ENCODE results near the gene TPM1.

TPM1 gene

DNA sequence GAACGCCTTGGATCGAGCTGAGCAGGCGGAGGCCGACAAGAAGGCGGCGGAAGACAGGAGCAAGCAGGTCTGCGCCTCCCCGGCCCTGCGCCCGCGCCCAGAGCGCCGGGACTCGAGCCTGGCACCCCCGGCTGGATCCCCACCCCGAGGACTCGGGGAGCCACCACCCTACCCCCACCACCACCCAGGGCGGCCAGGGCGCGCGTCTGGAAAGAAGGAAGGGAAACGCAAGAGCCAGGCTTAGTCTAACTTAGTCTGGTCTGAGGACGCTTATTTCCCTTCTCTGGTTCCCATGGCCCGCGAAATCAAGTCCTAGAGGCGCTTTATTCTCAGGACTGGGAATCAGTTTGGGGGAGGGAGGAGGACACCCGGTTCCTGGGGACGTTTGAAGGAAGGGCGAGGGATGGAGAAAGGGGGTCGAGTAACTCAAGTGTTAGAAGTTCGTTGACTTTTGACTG is 359 bp downstream of the TPM1 start:
- DNase-seq (no peak), ATAC-seq (no peak)
- Mint-ChIP-seq H3K36me3 (ENCODE audit: low read depth) (no peaks in the 10 kb centered on the region), H3K4me1 (peaks cover 10% of the 10 kb centered on the region), H3K27ac (no peak overlapping the region), H3K9me3 (no peaks in the 10 kb centered on the region), H3K27me3 (peaks cover 66% of the 10 kb centered on the region), H3K4me3 (peak overlapping the region; percentile 59)

DNA sequence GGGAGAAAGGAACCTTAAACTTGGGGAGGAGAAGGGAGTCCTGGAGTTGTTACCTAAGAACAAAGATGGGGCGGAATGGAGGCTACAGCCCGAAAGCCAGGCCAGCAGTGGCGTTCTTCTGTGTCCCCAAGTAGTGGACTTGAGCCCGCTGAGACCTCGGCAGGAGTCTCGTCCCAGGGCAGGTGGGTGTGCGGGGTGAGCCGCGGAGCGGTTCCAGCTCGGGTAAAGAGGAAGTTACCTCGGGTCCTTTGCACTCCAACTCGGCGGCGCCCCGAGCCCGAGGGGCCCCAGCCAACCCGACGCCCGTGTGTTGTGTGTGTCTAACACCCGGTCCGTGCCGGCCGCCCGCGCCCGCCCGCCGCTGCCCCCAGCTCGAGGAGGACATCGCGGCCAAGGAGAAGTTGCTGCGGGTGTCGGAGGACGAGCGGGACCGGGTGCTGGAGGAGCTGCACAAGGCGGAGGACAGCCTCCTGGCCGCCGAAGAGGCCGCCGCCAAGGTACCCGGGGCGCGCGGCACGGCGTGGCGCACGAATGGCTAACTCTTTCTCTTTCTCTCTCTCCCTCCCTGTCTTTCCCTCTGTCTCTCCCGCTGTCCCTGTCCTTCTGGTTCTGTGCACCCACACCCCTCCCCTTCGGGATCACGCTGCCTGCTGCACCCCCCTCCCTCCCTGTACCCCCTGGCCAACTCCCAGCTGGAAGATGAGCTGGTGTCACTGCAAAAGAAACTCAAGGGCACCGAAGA is 959 bp downstream of the TPM1 start:
- Mint-ChIP-seq H3K27ac (no peak overlapping the region), H3K4me3 (peak overlapping the region; percentile 59), H3K36me3 (ENCODE audit: low read depth) (no peaks in the 10 kb centered on the region), H3K27me3 (peaks cover 66% of the 10 kb centered on the region), H3K4me1 (peaks cover 10% of the 10 kb centered on the region), H3K9me3 (no peaks in the 10 kb centered on the region)
- DNase-seq (no peak), ATAC-seq (no peak)

DNA sequence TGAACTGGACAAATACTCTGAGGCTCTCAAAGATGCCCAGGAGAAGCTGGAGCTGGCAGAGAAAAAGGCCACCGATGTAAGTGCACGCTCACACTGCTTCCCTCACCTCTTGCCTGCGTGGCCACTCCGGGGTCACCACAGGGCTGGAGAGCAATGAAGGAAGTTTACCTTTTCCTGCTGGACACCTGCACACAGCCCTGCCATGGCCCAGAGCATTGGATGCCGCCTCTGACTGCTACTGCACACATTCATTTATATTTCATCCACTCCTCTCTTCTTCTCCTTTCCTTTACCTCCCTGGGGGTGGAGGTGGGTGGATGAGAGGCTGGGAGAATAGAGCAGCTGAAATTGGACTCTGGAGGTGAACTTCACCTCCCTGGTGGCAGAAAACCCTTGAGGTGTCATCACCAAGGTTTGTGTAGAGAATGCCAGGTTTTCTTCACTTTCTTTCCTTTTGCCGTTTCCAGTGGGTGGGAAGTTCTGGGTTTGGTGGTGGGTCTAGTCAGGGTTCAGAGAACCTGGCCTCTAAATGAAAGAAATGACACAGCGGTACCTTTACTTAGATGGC is 1.6 kb downstream of the TPM1 start:
- Mint-ChIP-seq H3K9me3 (no peaks in the 10 kb centered on the region), H3K36me3 (ENCODE audit: low read depth) (no peaks in the 10 kb centered on the region), H3K27me3 (peaks cover 66% of the 10 kb centered on the region), H3K4me3 (no peak overlapping the region), H3K27ac (no peak overlapping the region), H3K4me1 (peaks cover 15% of the 10 kb centered on the region)
- ATAC-seq (no peak), DNase-seq (no peak)

DNA sequence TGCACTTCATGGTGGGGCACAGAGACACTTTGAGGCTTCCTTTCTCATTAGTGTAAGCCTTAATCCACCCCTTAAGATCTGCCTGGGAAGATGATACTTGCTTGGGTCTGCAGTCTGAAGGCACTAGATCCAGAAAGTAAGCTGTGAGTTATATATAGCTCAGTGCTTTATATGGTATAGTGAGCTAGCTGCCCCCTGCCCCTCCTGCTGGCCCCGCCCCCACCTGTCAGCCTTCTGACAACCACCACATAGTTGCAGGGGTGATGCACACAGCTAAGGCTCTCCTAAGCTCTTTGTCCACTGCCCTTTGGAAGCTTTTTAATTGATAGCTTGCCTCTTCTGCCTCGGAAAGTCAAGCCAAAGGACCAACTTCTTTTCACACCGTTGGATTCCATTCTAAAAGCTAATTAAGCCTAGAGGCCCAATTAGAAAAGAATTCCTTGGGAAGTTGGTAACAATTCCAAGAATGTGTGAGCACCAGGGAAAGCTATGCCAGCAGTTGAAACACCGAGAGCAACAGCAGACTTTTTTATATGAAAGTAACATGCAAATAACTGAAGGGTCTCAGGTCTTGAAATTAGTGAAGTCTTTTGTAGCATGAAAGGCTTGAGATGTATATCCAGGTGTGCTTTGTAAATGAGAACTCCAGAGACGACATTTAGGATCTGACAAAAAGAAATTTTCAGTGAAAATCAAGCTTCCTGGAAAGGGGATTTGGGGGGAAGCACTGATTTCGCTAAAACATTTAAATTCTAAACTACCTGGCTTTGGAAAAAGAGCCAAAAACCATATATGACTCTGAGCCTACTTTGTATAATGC is 2.3 kb downstream of the TPM1 start:
- no peak overlapping the region for H3K4me3 Mint-ChIP-seq
- ATAC-seq, result no peak
- H3K27ac Mint-ChIP-seq, result no peak overlapping the region
- DNase-seq, result no peak
- no peaks in the 10 kb centered on the region for H3K36me3 Mint-ChIP-seq (ENCODE audit: low read depth)
- H3K9me3 Mint-ChIP-seq, result no peaks in the 10 kb centered on the region
- peaks cover 21% of the 10 kb centered on the region for H3K4me1 Mint-ChIP-seq
- peaks cover 64% of the 10 kb centered on the region for H3K27me3 Mint-ChIP-seq

DNA sequence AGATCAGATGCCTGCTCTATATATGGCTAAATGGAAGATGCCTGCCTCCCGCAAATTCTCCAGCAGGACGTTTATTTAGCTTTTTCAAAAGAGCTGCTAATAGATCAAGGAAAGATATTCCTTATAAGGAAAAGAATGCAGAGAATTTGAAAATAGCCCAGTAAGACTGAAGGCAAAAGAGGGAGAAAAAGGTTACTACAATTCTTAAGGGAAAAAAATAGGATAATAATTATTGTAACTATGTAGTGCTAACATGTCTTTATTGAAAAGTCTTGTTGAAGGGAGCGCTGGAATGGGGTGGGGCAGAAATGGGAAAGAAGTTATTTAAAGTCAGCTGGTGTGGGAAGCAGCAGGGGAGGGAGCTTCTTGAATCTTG is 2.9 kb downstream of the TPM1 start:
- no peak for DNase-seq
- H3K27me3 Mint-ChIP-seq, result peaks cover 58% of the 10 kb centered on the region
- ATAC-seq, result no peak
- no peak overlapping the region for H3K27ac Mint-ChIP-seq
- H3K4me1 Mint-ChIP-seq, result peaks cover 23% of the 10 kb centered on the region
- H3K9me3 Mint-ChIP-seq, result no peaks in the 10 kb centered on the region
- no peak overlapping the region for H3K4me3 Mint-ChIP-seq
- H3K36me3 Mint-ChIP-seq (ENCODE audit: low read depth), result no peaks in the 10 kb centered on the region

DNA sequence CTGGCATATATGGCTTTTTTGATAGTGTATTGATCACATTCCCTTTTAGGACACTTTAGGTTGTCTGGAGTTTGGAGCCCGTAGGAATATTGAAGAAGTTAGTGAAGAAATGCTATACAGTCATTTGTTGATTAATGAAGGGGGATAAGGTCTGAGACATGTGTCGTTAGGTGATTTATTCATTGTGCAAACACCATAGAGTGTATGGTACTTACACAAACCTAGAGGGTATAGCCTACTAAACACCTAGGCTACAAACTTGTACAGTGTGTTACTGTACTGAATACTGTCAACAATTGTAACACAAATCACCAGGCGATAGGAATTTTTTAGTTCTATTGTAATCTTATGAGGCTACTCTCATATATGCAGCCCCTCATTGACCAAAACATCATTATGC is 3.3 kb downstream of the TPM1 start:
- H3K4me3 Mint-ChIP-seq, result no peak overlapping the region
- peaks cover 56% of the 10 kb centered on the region for H3K27me3 Mint-ChIP-seq
- no peak for DNase-seq
- no peaks in the 10 kb centered on the region for H3K36me3 Mint-ChIP-seq (ENCODE audit: low read depth)
- ATAC-seq, result no peak
- peaks cover 24% of the 10 kb centered on the region for H3K4me1 Mint-ChIP-seq
- H3K27ac Mint-ChIP-seq, result no peak overlapping the region
- H3K9me3 Mint-ChIP-seq, result no peaks in the 10 kb centered on the region

DNA sequence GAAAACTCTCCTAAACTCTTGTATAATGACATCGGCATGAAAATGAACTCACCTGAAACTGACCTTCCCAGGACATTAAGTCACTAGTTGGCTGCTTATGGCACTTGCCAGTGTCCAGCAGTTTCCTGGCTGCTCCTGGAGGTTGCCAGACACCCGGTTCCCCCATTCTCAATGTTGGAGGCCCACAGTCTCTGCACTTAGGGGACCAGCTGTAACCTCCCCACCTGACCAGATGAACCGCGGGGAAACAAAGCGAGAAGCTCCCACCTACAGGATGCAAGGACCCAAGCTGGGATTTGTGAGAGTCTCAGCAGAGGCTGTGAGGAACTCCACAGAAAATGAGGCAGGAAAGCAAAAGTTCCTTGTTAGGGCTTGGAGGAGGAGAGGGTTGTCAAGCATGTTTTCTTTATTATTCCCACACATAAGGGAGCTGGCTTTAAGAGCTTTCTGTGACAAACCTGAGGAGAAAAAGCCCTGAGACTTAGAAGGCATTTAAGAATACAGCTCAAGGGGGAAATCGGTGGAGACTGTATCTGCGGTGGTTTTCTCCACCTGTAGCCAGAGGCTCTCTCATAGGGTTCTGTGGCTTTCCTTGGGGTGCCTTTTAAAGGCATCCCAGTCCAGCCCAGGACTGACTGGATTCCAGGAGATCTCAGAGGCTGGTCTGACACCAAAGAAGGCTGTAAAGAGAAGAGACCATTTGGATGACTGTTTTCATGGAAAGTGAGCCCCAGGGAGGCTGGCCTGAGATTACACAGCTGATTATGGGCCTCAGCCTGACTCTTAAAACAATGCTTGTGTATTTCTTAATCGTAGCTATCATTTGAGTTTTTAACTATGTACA is 4.6 kb downstream of the TPM1 start:
- DNase-seq (no peak), ATAC-seq (no peak)
- Mint-ChIP-seq H3K27ac (peak overlapping the region; percentile 67), H3K4me3 (peak overlapping the region; percentile 89), H3K4me1 (peaks cover 26% of the 10 kb centered on the region), H3K36me3 (ENCODE audit: low read depth) (no peaks in the 10 kb centered on the region), H3K27me3 (peaks cover 45% of the 10 kb centered on the region), H3K9me3 (no peaks in the 10 kb centered on the region)

DNA sequence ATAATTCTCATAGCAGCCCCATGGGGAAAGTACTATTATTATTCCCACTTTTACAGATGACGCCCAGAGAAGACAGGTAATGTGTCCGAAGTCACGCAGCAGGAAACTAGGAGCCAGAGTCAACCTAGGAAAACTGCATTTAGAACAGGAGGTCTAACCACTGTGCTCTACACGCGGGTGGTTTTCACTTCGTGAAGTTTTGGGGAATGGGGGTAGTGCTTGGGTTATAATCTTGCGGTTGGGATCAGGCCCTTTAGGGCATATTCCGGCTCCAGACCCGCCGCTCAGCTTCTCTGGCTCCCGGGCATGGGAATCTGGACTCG is 5.2 kb downstream of the TPM1 start:
- H3K27ac Mint-ChIP-seq, result peak overlapping the region; percentile 67
- no peaks in the 10 kb centered on the region for H3K36me3 Mint-ChIP-seq (ENCODE audit: low read depth)
- peaks cover 26% of the 10 kb centered on the region for H3K4me1 Mint-ChIP-seq
- H3K9me3 Mint-ChIP-seq, result no peaks in the 10 kb centered on the region
- peak overlapping the region; percentile 89 for H3K4me3 Mint-ChIP-seq
- no peak for DNase-seq
- H3K27me3 Mint-ChIP-seq, result peaks cover 45% of the 10 kb centered on the region
- no peak for ATAC-seq

DNA sequence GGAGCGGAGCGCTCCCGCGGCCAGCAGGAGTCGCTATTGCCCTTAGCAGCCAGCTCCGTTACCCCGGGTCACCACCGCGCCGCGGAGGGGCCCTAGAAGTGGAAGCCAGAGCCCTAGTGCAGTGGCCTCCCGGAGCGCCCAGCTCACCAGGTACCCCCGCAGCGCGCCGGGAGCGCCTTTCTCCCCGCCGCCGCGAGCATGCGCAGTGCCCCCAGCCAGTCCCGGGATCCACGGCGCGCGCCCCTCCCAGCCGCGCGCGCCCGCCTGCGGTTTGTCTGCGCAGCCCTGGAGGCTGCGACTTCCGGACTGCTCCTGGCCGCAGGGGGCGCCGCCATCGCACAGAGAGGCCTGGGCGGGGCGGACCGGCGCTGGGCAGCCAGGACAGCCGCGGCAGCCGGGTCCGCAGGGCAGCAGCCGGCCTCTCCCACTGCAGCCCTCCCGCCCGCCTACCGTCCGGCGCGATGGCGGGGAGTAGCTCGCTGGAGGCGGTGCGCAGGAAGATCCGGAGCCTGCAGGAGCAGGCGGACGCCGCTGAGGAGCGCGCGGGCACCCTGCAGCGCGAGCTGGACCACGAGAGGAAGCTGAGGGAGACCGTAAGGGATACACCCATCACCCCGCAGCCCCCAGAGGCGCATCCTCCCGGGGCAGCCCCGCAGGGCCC is 5.7 kb downstream of the TPM1 start:
- Mint-ChIP-seq H3K36me3 (ENCODE audit: low read depth) (no peaks in the 10 kb centered on the region), H3K27me3 (peaks cover 40% of the 10 kb centered on the region), H3K4me1 (peaks cover 22% of the 10 kb centered on the region), H3K27ac (no peak overlapping the region), H3K9me3 (no peaks in the 10 kb centered on the region), H3K4me3 (peak overlapping the region; percentile 89)
- peak; percentile 89 for DNase-seq
- ATAC-seq, result peak; percentile 91

DNA sequence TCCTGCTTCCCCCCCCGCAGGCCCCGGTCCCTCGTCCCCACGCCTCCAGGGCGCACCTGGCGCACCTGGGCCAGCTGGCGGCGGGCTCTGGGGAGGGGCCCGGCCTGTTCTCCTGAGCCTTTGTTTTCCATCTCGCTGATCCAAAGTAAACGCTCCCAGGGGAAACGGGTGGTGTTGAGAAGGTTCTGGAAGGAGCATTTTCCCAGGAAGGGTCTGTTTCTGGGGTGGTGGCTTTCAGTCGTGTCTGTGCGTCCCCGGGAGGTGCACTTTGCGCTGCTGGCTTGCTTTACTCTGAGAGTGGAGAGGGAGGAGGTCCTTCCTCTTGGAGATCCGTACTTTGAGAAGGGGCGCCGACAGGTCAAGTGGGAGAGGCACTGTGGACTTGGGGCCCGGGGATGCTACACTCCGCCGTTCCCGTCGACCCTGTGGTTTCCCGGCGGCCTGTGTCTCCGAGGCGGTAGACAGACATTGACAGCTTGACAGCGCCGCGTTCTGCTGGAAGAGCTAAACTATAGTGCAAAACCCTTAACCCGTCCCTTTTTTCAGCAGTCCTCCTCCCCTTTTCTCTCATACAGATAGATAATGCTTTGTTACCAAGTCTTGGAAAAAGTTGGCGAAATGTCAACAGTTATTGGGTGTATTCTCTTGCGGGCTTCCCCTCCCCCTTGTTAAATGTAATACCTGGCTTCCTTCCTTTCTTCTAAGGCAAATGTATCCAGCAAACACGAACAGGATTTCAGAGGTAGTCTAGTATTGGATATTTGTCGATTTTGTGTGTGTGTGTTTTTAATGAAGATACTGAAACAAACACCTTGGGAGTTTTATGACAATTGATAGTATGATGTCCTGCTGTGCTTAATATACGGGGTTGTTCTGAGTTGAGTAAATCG is 6.5 kb downstream of the TPM1 start:
- H3K27ac Mint-ChIP-seq, result peak overlapping the region; percentile 65
- peak overlapping the region; percentile 89 for H3K4me3 Mint-ChIP-seq
- no peaks in the 10 kb centered on the region for H3K36me3 Mint-ChIP-seq (ENCODE audit: low read depth)
- H3K27me3 Mint-ChIP-seq, result peaks cover 33% of the 10 kb centered on the region
- H3K9me3 Mint-ChIP-seq, result no peaks in the 10 kb centered on the region
- no peak for ATAC-seq
- peaks cover 21% of the 10 kb centered on the region for H3K4me1 Mint-ChIP-seq
- peak; percentile 43 for DNase-seq

DNA sequence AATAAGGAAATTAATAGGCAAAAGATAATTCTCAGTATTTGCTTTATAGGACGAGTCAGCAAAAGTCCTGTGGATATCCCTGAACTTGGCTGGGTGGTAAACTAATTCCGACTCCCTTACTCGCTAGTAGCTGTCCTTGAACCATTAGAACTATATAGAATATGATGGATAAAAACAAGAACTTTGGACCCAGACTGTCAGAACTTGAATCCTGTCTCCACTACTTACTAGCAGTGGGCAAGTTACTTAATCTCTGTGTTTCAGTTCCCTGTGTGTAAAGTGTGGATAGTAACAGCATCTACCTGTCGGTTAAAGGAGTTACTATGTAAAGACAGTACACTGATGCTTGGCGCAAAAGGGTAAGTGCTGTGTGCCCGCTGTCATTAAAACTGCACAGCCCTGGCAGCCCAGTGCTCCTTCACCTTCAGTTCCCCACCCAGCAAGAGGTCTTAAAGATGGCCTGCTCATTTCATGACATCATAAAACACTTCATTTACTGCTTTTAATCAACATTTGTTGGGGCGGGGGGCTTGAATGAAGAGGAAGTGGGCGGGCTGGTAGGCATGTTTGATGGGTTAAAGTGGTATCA is 7.3 kb downstream of the TPM1 start:
- no peak overlapping the region for H3K27ac Mint-ChIP-seq
- peaks cover 24% of the 10 kb centered on the region for H3K27me3 Mint-ChIP-seq
- ATAC-seq, result no peak

DNA sequence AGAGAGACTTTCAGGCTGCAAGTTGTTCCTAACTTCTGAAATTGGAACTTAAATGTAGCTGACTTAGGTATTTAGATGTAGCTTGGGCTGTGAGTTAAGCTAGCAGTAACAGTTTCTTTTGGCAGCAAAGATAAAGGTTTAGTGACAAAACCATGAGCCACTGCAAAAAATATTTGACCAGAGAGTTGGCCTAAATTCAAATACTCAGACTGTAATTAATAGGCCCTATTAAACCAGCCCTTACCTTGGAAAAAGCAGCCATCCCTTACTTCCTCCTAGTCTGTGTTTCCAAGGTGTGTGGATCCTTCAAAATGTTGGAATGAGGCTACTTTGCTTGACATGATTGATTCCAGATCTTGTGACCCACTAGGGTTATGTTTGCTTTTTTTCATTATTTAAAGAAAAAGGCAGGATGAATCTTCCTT is 8.2 kb downstream of the TPM1 start:
- Mint-ChIP-seq H3K9me3 (no peaks in the 10 kb centered on the region), H3K4me3 (no peak overlapping the region), H3K4me1 (peaks cover 21% of the 10 kb centered on the region), H3K27me3 (peaks cover 15% of the 10 kb centered on the region), H3K27ac (no peak overlapping the region), H3K36me3 (ENCODE audit: low read depth) (no peaks in the 10 kb centered on the region)
- no peak for DNase-seq
- ATAC-seq, result no peak

More for the DNA sequence above, 7.3 kb downstream of the TPM1 start:
- H3K4me3 Mint-ChIP-seq, result no peak overlapping the region
- no peak for DNase-seq
- no peaks in the 10 kb centered on the region for H3K36me3 Mint-ChIP-seq (ENCODE audit: low read depth)
- no peaks in the 10 kb centered on the region for H3K9me3 Mint-ChIP-seq
- peaks cover 21% of the 10 kb centered on the region for H3K4me1 Mint-ChIP-seq

Data from activated naive CD8-positive, alpha-beta T cell treated with anti-CD3 and anti-CD28 coated beads, Interleukin-2, amount 50 U/mL, for 24 hours (primary cell).